GM21717 (cell line): Measurements from ENCODE around the gene KIF7.
"Not testable (repeated sequence)": the region's sequence is repeated elsewhere in the genome, so short reads cannot be mapped to it uniquely, and the experiment has no call there.

Experiments used
- ATAC-seq: cut with Tn5 transposase; IDR thresholded peaks from one replicate; pipeline ENCODE4 v1.9.1; 2021; ENCODE audit warnings: mild to moderate bottlenecking, moderate library complexity; ENCODE audit not compliant: unreplicated experiment

KIF7 gene

GRCh38 chr15:89621547-89621946 is 33.7 kb downstream of the KIF7 start:
- no peak for ATAC-seq

GRCh38 chr15:89616228-89616627 is 39.0 kb downstream of the KIF7 start:
- ATAC-seq = no peak

GRCh38 chr15:89615135-89615534 is 40.1 kb downstream of the KIF7 start:
- ATAC-seq = no peak

DNA sequence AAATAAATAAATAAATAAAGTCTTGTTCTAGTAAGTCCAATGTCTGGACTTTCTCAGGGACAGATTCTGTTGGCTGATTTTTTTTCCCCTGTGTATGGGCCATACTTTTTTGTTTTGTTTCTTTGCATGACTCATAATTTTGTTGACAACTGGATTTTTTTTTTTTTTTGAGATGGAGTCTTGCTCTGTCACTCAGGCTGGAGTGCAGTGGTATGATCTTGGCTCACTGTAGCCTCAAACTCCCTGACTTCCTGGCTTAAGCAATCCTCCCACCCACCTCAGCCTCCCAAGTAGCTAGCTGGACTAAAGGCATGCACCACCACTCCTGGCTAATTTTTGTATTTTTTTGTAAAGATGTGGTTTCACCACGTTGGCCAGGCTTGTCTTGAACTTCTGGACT is 41.1 kb downstream of the KIF7 start:
- ATAC-seq = no peak

DNA sequence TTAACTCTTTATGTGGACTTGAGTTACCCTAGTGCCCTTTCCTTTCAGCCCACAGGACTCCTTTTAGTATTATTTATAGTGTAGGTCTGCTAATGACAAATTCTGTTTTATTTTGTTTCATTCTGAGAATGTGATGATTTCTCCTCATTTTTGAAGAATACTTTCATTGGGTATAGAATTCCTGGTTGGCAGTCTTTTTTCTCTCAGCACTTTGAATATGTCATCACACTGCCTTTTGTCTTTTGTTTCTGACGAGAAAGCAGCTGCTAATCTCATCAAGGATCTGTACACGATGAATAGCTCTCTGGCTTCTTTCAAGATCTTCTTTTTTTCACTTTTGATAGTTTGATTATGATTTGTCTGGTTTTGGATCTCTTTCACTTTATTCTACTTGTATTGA is 42.2 kb downstream of the KIF7 start:
- ATAC-seq = no peak

DNA sequence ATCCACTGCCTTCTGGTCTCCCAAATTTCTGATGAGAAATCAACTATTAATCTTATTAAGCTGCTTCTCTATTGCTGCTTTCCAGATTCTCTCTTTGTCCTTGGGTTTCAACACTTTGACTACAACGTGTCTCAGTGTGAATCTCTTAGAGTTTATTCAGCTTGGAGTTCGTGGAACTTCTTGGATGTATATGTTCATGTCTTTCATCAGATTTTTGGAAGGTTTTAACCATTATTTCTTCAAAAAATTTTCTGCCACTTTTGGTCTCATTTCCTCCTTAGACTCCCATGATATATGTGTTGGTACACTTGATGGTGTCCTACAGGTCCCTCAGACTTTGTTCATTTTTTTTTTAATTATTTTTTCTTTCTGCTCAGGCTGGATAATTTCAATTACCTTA is 44.0 kb downstream of the KIF7 start:
- no peak for ATAC-seq

DNA sequence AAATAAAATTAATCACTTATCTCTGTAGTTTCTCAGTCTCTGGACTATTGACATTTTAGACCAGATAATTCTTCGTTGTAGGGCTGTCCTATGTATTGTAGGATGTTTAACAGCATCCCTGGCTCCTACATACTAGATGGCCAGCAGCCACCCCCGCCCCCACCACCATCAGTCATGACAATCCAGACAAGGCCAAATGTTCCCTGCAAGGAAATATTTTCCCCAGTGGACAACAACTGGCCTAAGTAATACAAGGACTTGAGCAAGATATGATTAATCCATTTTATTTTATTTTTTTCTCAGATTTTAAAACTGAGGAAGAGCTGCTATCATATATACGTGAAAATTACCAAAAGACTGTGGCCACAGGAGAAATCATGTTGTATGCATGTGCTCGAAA is 56.2 kb downstream of the KIF7 start:
- ATAC-seq = no peak

GRCh38 chr15:89593018-89593417 is 62.2 kb downstream of the KIF7 start:
- ATAC-seq = no peak

DNA sequence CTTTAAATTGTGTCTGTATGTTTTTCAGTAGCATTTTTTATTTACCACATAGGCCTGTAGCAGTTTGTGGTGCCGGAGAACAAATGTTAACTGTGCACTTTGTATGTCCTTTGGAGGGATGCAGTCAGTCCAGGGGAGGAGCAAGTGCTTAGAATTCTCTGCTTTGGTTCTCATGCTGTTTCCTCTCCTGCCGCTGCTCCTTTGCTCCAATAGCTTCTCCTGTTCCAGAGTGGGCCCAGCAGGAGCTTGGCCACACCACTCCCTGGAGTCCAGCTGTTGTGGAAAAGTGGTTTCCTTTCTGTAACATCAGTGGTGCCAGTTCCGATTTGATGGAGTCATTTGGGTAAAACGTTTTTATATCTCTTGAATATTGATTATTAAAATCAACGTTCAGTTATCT is 63.4 kb downstream of the KIF7 start:
- no peak for ATAC-seq

DNA sequence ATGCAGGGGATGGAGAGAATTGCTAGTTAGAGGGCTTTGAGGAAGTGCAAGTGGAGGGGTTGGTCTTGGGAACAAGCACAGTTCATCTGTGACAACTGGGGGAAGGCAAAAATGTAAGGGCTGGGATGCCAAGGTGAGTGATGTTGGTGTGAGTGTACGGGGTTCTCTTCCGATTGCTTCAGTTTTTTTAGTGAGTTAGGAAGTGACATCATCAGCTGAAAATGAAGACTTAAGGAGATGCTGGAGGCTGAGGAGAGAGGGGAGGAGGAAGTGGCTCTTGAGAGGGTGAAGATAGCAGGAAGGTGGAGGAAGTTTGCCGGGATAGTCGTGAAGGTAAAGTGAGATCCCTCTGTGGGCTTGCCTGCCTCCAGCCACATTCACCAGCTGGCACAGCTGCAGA is 67.3 kb downstream of the KIF7 start:
- no peak for ATAC-seq

DNA sequence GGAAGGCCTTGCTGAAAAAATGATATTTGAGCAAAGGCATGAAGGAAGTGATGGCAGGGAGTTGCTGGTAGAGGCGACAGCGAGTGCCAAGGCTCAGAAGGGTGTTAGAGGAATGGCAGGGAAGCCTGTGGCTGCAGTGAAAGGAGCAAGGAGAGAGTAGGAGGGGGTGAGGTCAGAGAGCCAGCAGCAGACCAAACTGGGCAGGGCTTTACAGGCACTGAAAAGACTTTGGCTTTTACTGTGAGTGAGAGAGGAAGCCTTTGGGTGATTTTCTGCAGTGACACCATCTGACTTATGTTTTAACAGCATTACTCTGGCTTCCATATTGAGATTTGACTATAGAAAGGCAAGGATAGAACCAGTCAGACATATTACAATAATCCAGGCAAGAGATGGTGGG is 68.6 kb downstream of the KIF7 start:
- no peak for ATAC-seq

GRCh38 chr15:89580747-89581146 is 74.5 kb downstream of the KIF7 start:
- ATAC-seq = not testable (repeated sequence)

- ATAC-seq = no peak
Observed at GRCh38 chr15:89578146-89578545, 77.1 kb downstream of the KIF7 start.
